Hepatocyte (in vitro differentiated cells): ENCODE data around the gene HPCAL1. TPM values are rescaled to one million over a fixed set of nuclear protein-coding genes. Genes with fewer than 3 reads are reported as not detected.

Experiments used
- DNase-seq: peaks from one replicate; pipeline ENCODE4 v3.0.0-alpha.2; 2016; ENCODE audit warnings: low spot score
- H2AFZ ChIP-seq: fragments of 200-600 bp; sonication (generic); 2 replicates; pipeline ENCODE4 v1.6.0; 2016; ENCODE audit warnings: antibody characterized with exemption, mild to moderate bottlenecking
- H3K27ac ChIP-seq: fragments of 200-600 bp; sonication (generic); 2 replicates; pipeline ENCODE4 v1.5.1; 2016; ENCODE audit warnings: mild to moderate bottlenecking
- H3K27me3 ChIP-seq: fragments of 200-600 bp; sonication (generic); 2 replicates; pipeline ENCODE4 v1.6.1; 2016
- H3K36me3 ChIP-seq: fragments of 200-600 bp; sonication (generic); replicated peaks from 2 replicates; pipeline ENCODE4 v1.5.1; 2016; ENCODE audit warnings: low read depth; ENCODE audit not compliant: insufficient read depth
- H3K4me1 ChIP-seq: fragments of 200-600 bp; sonication (generic); 2 replicates; pipeline ENCODE4 v1.5.1; 2016; ENCODE audit warnings: mild to moderate bottlenecking, moderate library complexity; ENCODE audit not compliant: insufficient read depth
- H3K4me2 ChIP-seq: fragments of 200-600 bp; sonication (generic); 2 replicates; pipeline ENCODE4 v1.6.0; 2016
- H3K4me3 ChIP-seq: fragments of 200-600 bp; sonication (generic); 2 replicates; pipeline ENCODE4 v1.5.1; 2016; ENCODE audit warnings: mild to moderate bottlenecking
- H3K79me2 ChIP-seq: fragments of 200-600 bp; sonication (generic); 2 replicates; pipeline ENCODE4 v1.6.0; 2017; ENCODE audit warnings: mild to moderate bottlenecking
- H3K9me2 ChIP-seq: fragments of 200-600 bp; sonication (generic); replicated peaks from 2 replicates; pipeline ENCODE4 v1.6.0; 2017; ENCODE audit warnings: mild to moderate bottlenecking; ENCODE audit not compliant: insufficient read depth
- H3K9me3 ChIP-seq: fragments of 200-600 bp; sonication (generic); 2 replicates; pipeline ENCODE4 v1.5.1; 2016; ENCODE audit warnings: low read depth, mild to moderate bottlenecking
- H4K20me1 ChIP-seq: fragments of 200-600 bp; sonication (generic); 2 replicates; pipeline ENCODE4 v1.6.0; 2016; ENCODE audit warnings: mild to moderate bottlenecking; ENCODE audit not compliant: insufficient read depth, poor library complexity, severe bottlenecking
- CTCF ChIP-seq: fragments of 200-600 bp; sonication (generic); IDR thresholded peaks from 2 replicates; pipeline ENCODE4 v1.5.1; 2016; ENCODE audit warnings: antibody characterized with exemption, mild to moderate bottlenecking; ENCODE audit not compliant: poor library complexity
- EZH2 ChIP-seq: fragments of 200-600 bp; sonication (generic); IDR thresholded peaks from 2 replicates; pipeline ENCODE4 v1.6.1; 2016; ENCODE audit warnings: antibody characterized with exemption, mild to moderate bottlenecking, borderline replicate concordance
- EZH2phosphoT487 ChIP-seq: fragments of 200-600 bp; sonication (generic); IDR thresholded peaks from one replicate; pipeline ENCODE4 v1.6.1; 2018; ENCODE audit warnings: antibody characterized with exemption, mild to moderate bottlenecking, low read depth, moderate library complexity; ENCODE audit not compliant: unreplicated experiment, severe bottlenecking
- WGBS: methylation state at CpG from one replicate; pipeline ENCODE4 v1.1.6; 2016; ENCODE audit warnings: low lambda C conversion rate; ENCODE audit errors: missing lambda C conversion rate; 5-methylcytosine and 5-hydroxymethylcytosine counted together
- polyA plus RNA-seq: library from polyadenylated mRNA; unstranded; fragments of >200 nt; fragmentation: Nextera tagmentation; extraction: Ambion mirVana; gene quantifications from 2 replicates; pipeline ENCODE4 v1.2.1, GENCODE V29; 2016
- total RNA-seq: library from RNA; depleted of rRNA; stranded (reverse); fragments of >200 nt; gene quantifications from 2 replicates; pipeline ENCODE4 v1.2.3, GENCODE V29; 2014

Gene HPCAL1
- total and polyA plus RNA-seq, 2 experiments from 2014 or later: 22.5 to 39.1 TPM

DNA sequence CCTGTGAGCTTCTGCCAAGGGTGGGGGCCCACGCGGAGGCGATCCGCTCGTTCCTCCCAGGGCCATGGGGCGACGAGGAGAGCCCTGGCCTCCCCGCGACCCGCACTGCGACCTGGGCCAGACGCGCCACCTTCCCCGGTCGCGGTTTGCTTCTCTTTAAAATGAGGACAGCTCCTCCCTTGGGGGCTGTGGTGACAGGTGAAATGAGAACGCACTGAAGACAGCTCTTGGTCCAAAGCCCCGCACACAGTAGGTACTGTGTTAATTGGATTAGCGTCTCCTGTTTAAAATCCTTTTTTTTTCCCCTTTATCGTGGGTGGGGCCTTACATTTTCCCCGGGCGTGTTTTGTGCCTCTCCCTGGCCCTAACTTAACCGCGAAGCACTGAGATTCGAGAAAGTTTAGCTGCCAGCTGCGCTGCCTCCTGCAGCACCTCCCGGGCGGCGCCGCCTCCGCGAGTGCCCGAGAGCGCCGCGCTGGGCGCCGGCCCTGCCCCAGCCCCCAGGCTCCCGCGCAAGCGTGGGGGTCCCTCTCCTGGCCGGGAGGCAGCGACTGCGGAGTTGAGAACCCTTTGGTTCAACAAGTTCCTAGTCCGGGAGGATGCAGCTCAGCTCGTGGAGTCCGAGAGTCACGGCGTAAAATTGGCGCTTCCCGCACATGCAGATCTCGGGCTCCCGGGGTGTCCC is 1.1 kb downstream of the HPCAL1 start:
- peak overlapping the region; percentile 5 for H2AFZ ChIP-seq
- peaks cover 7% of the 10 kb centered on the region for H4K20me1 ChIP-seq
- H3K27ac ChIP-seq: no peak overlapping the region
- no peaks in the 10 kb centered on the region for H3K9me3 ChIP-seq
- H3K27me3 ChIP-seq: peaks cover 3% of the 10 kb centered on the region
- no peaks in the 10 kb centered on the region for H3K36me3 ChIP-seq
- H3K79me2 ChIP-seq: peaks cover 47% of the 10 kb centered on the region
- peak overlapping the region; percentile 92 for H3K4me3 ChIP-seq
- H3K4me2 ChIP-seq: peak overlapping the region; percentile 83
- TF ChIP-seq EZH2phosphoT487: no peak
- peak; percentile 37 for TF ChIP-seq CTCF
- H3K4me1 ChIP-seq: peaks cover 23% of the 10 kb centered on the region
- 3% methylated on average over 52 of the region's 53 CpGs for WGBS
- no peaks in the 10 kb centered on the region for H3K9me2 ChIP-seq
- DNase-seq: peak; percentile 77

DNA sequence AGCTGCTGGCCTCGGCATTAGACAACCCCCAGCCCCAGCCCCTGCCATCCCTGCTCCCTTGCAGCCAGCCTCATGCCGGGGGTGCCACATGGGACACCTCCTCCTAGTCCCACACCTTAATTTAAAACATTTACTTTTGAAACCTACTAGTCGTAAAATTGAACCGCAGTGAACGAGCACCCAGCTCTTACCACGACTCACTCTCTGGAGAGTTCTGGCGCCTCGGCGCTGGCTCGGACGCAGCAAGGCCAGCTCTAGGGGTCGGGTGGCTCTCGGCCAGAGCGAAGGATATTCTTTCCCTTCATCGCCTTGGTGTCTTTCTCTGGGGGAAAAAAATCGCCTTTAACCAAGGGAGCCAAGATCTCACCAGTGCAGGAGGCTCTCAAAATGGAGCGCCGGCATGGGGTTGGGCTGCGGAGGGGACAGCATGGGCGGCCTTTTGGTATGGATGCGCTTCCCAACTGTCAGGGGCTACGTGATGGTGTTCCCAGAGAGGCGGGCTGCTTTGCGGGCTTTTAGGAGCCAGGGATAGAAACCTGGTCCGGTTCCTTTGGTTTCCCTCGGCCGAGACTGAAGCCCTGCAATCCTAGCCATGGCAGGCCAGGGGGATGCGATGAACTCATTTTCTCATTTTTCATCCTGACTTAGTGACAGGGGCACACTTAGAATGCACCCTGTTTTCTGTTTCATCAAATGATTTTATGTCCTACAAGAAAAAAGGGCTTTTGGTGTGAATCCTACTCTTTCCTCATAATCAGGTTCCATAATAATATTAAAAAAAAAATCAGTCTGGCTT is 2.0 kb downstream of the HPCAL1 start:
- no peaks in the 10 kb centered on the region for H3K36me3 ChIP-seq
- H3K27ac ChIP-seq: no peak overlapping the region
- H2AFZ ChIP-seq: no peak overlapping the region
- H3K27me3 ChIP-seq: peaks cover 3% of the 10 kb centered on the region
- peak overlapping the region; percentile 92 for H3K4me3 ChIP-seq
- WGBS: 49% methylated on average over 28 of the region's 28 CpGs
- no peaks in the 10 kb centered on the region for H3K9me2 ChIP-seq
- TF ChIP-seq EZH2 (no peak), EZH2phosphoT487 (no peak), CTCF (no peak)
- H4K20me1 ChIP-seq: peaks cover 10% of the 10 kb centered on the region
- H3K4me2 ChIP-seq: peak overlapping the region; percentile 83
- H3K4me1 ChIP-seq: peaks cover 23% of the 10 kb centered on the region
- DNase-seq: no peak
- H3K79me2 ChIP-seq: peaks cover 55% of the 10 kb centered on the region
- H3K9me3 ChIP-seq: no peaks in the 10 kb centered on the region

DNA sequence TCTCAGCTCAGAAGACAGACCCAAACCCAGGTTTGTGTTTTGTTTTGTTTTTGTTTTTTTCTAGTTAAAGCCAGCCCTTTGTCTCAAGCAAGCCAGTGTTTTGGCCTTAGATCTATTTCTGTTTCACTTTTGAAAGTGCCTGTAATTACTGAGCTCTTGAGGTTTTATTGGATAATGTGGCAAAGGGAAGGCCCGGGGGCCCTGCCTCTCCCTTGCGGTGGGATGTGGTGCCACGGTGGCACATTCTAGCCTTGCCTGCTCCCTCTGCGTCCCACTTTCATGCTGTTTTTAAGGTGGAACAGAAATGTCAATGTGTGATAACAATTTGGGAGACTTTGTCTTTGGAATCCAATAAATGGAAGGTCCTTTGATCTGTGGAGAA is 2.5 kb downstream of the HPCAL1 start:
- Histone ChIP-seq H3K27ac (no peak overlapping the region), H3K36me3 (no peaks in the 10 kb centered on the region), H3K4me3 (no peak overlapping the region), H3K4me2 (peak overlapping the region; percentile 83), H3K79me2 (peaks cover 61% of the 10 kb centered on the region), H3K9me2 (no peaks in the 10 kb centered on the region), H2AFZ (no peak overlapping the region), H3K27me3 (peaks cover 3% of the 10 kb centered on the region), H4K20me1 (peaks cover 10% of the 10 kb centered on the region), H3K9me3 (no peaks in the 10 kb centered on the region), H3K4me1 (peaks cover 23% of the 10 kb centered on the region)
- no peak for DNase-seq
- TF ChIP-seq EZH2phosphoT487: no peak
- TF ChIP-seq CTCF: no peak
- WGBS: 51% methylated on average over 4 of the region's 4 CpGs
